Mesenchymal stem cell (in vitro differentiated cells and primary cell): ENCODE results near the gene IL1R2.
A peak's percentile ranks its signal among the peaks of the same experiment; 100 is the strongest.
"Not testable (repeated sequence)": the region's sequence is repeated elsewhere in the genome, so short reads cannot be mapped to it uniquely, and the experiment has no call there.

Source experiments
- DNase-seq: peaks from one replicate; pipeline ENCODE4 v3.0.0-alpha.2; 2013
- H2AFZ ChIP-seq: one replicate; pipeline ENCODE4 v1.6.1; 2013; ENCODE audit warnings: low read depth, mild to moderate bottlenecking, control low read depth, inconsistent platforms, low read length, moderate library complexity
- H2AK5ac ChIP-seq: 2 replicates; pipeline ENCODE4 v1.6.1; 2013; ENCODE audit warnings: low read length, moderate library complexity, mild to moderate bottlenecking, inconsistent platforms; ENCODE audit not compliant: severe bottlenecking
- H2BK120ac ChIP-seq: one replicate; pipeline ENCODE4 v1.6.1; 2013; ENCODE audit warnings: low read depth, mild to moderate bottlenecking, inconsistent platforms, low read length, moderate library complexity
- H2BK12ac ChIP-seq, 2 experiments: one replicate each; pipeline ENCODE4 v1.6.1; 2013; ENCODE audit warnings: inconsistent platforms in 2 of 2, low read length in 2 of 2, mild to moderate bottlenecking in 2 of 2, moderate library complexity in 2 of 2, control low read depth in 1 of 2
- H2BK15ac ChIP-seq: one replicate; pipeline ENCODE4 v1.6.1; 2013; ENCODE audit warnings: mild to moderate bottlenecking, low read depth, inconsistent platforms; ENCODE audit not compliant: poor library complexity, severe bottlenecking
- H2BK5ac ChIP-seq: 2 replicates; pipeline ENCODE4 v1.6.1; 2013; ENCODE audit warnings: low read depth, mild to moderate bottlenecking, low read length, control low read depth, inconsistent platforms; ENCODE audit not compliant: poor library complexity, severe bottlenecking
- H3K14ac ChIP-seq, 2 experiments: one replicate each; pipeline ENCODE4 v1.6.1; 2013; ENCODE audit warnings: inconsistent platforms in 2 of 2, low read length in 2 of 2, control low read depth in 1 of 2, mild to moderate bottlenecking in 1 of 2, moderate library complexity in 1 of 2
- H3K18ac ChIP-seq, 2 experiments: one replicate each; pipeline ENCODE4 v1.6.1; 2013; ENCODE audit warnings: inconsistent platforms in 2 of 2, low read length in 2 of 2, control low read depth in 1 of 2, low read depth in 1 of 2, mild to moderate bottlenecking in 1 of 2
- H3K23ac ChIP-seq, 2 experiments: one replicate each; pipeline ENCODE4 v1.6.1; 2013; ENCODE audit warnings: inconsistent platforms in 2 of 2, low read length in 2 of 2, mild to moderate bottlenecking in 2 of 2, moderate library complexity in 2 of 2, control low read depth in 1 of 2
- H3K27ac ChIP-seq: 2 replicates; pipeline ENCODE4 v1.5.1; 2013; ENCODE audit warnings: mild to moderate bottlenecking, moderate library complexity, low read length, control low read depth, inconsistent platforms; ENCODE audit not compliant: poor library complexity, severe bottlenecking
- H3K27me3 ChIP-seq, 2 experiments: 2 replicates each; pipeline versions ENCODE4 v1.6.1 to v1.7.0; 2013; ENCODE audit warnings: low read length in 2 of 2, mild to moderate bottlenecking in 2 of 2, moderate library complexity in 2 of 2, control low read depth in 1 of 2, inconsistent platforms in 1 of 2; ENCODE audit not compliant: control insufficient read depth in 1 of 2, insufficient read depth in 1 of 2
- H3K36me3 ChIP-seq, 2 experiments: 2 replicates each; pipeline versions ENCODE4 v1.6.1 to v1.7.0; 2013; ENCODE audit warnings: low read length in 2 of 2, control low read depth in 1 of 2, inconsistent platforms in 1 of 2, low read depth in 1 of 2, mild to moderate bottlenecking in 1 of 2; ENCODE audit not compliant: insufficient read depth in 2 of 2, control insufficient read depth in 1 of 2
- H3K4ac ChIP-seq, 2 experiments: one replicate each; pipeline ENCODE4 v1.6.1; 2013; ENCODE audit warnings: inconsistent platforms in 2 of 2, low read length in 2 of 2, mild to moderate bottlenecking in 2 of 2, moderate library complexity in 2 of 2, control low read depth in 1 of 2, low read depth in 1 of 2
- H3K4me1 ChIP-seq: 2 replicates; pipeline ENCODE4 v1.6.1; 2013; ENCODE audit warnings: low read depth, low read length, control low read depth; ENCODE audit not compliant: control insufficient read depth, insufficient read depth
- H3K4me2 ChIP-seq: 2 replicates; pipeline ENCODE4 v1.6.1; 2013; ENCODE audit warnings: low read length, mild to moderate bottlenecking, inconsistent platforms; ENCODE audit not compliant: poor library complexity, severe bottlenecking
- H3K4me3 ChIP-seq, 2 experiments: 2 replicates each; pipeline versions ENCODE4 v1.5.1 to v1.7.0; 2013; ENCODE audit warnings: low read length in 2 of 2, mild to moderate bottlenecking in 2 of 2, control low read depth in 1 of 2, low read depth in 1 of 2; ENCODE audit not compliant: insufficient read depth in 1 of 2
- H3K79me1 ChIP-seq: replicated peaks from 2 replicates; pipeline ENCODE4 v1.6.1; 2013; ENCODE audit warnings: mild to moderate bottlenecking, control low read depth, low read length, inconsistent platforms; ENCODE audit not compliant: poor library complexity, severe bottlenecking
- H3K9ac ChIP-seq: 2 replicates; pipeline ENCODE4 v1.7.0; 2013; ENCODE audit warnings: mild to moderate bottlenecking, low read length, moderate library complexity
- H3K9me3 ChIP-seq: 2 replicates; pipeline ENCODE4 v1.7.0; 2013; ENCODE audit warnings: mild to moderate bottlenecking, low read length; ENCODE audit not compliant: control insufficient read depth
- H4K8ac ChIP-seq: one replicate; pipeline ENCODE4 v1.6.1; 2013; ENCODE audit warnings: inconsistent platforms, mild to moderate bottlenecking, low read length, moderate library complexity
- H4K91ac ChIP-seq: one replicate; pipeline ENCODE4 v1.6.1; 2013; ENCODE audit warnings: mild to moderate bottlenecking, low read length, inconsistent platforms
- WGBS: methylation state at CpG from one replicate; pipeline ENCODE4 v1.1.7; 2013; ENCODE audit warnings: mixed read lengths; 5-methylcytosine and 5-hydroxymethylcytosine counted together

Gene IL1R2

GRCh38 chr2:102001767-102002142 is 10.0 kb downstream of the IL1R2 start:
- WGBS, result 97% methylated on average over 4 of the region's 4 CpGs
- Histone ChIP-seq H4K91ac (no peak overlapping the region), H3K14ac (no peak overlapping the region), H3K4me1 (peaks cover 3% of the 10 kb centered on the region), H3K4ac (no peak overlapping the region), H2AFZ (no peak overlapping the region), H2AK5ac (no peak overlapping the region), H3K4me2 (no peak overlapping the region), H2BK120ac (no peak overlapping the region), H3K9ac (no peak overlapping the region), H3K23ac (no peak overlapping the region), H3K9me3 (no peaks in the 10 kb centered on the region), H3K27ac (no peak overlapping the region), H4K8ac (no peak overlapping the region), H3K79me1 (no peaks in the 10 kb centered on the region), H2BK12ac (no peak overlapping the region), H3K36me3 (no peaks in the 10 kb centered on the region), H3K4me3 (no peak overlapping the region), H2BK5ac (no peak overlapping the region), H3K27me3 (peaks cover 11 to 13% of the 10 kb centered on the region in 2 experiments), H2BK15ac (no peak overlapping the region), H3K18ac (no peak overlapping the region)
- no peak for DNase-seq

GRCh38 chr2:102002228-102002627 is 10.5 kb downstream of the IL1R2 start:
- no peaks in the 10 kb centered on the region for H3K36me3 ChIP-seq
- no peak overlapping the region for H3K9ac ChIP-seq
- H3K18ac ChIP-seq, result no peak overlapping the region
- no peak overlapping the region for H2AK5ac ChIP-seq
- H2BK120ac ChIP-seq, result no peak overlapping the region
- peaks cover 3% of the 10 kb centered on the region for H3K4me1 ChIP-seq
- no peak overlapping the region for H3K23ac ChIP-seq
- no peak overlapping the region for H3K27ac ChIP-seq
- no peak overlapping the region for H3K4me3 ChIP-seq
- no peak overlapping the region for H2AFZ ChIP-seq
- no peak overlapping the region for H4K8ac ChIP-seq
- no peak overlapping the region for H3K4ac ChIP-seq
- H3K4me2 ChIP-seq, result no peak overlapping the region
- no peaks in the 10 kb centered on the region for H3K79me1 ChIP-seq
- DNase-seq, result no peak
- H2BK5ac ChIP-seq, result no peak overlapping the region
- no peak overlapping the region for H2BK15ac ChIP-seq
- H3K14ac ChIP-seq, result no peak overlapping the region
- H3K9me3 ChIP-seq, result no peaks in the 10 kb centered on the region
- H2BK12ac ChIP-seq, result no peak overlapping the region
- 64% methylated on average over 3 of the region's 3 CpGs for WGBS
- peaks cover 7 to 8% of the 10 kb centered on the region in 2 experiments for H3K27me3 ChIP-seq
- peak overlapping the region; percentile 21 for H4K91ac ChIP-seq

- H4K91ac ChIP-seq, H3K9me3 ChIP-seq, DNase-seq, H3K4me2 ChIP-seq, H2BK12ac ChIP-seq, H4K8ac ChIP-seq, H2BK5ac ChIP-seq, H3K4me3 ChIP-seq, H2BK120ac ChIP-seq, H3K23ac ChIP-seq, H2AK5ac ChIP-seq, H3K9ac ChIP-seq, H2BK15ac ChIP-seq, H3K36me3 ChIP-seq, H3K79me1 ChIP-seq, H3K14ac ChIP-seq, H3K4ac ChIP-seq, H2AFZ ChIP-seq, H3K27me3 ChIP-seq, H3K27ac ChIP-seq, H3K4me1 ChIP-seq, H3K18ac ChIP-seq: not testable (repeated sequence)
- 95% methylated on average over 3 of the region's 3 CpGs for WGBS
Measured at GRCh38 chr2:102002909-102003308, 11.1 kb downstream of the IL1R2 start.

- H3K4me1 ChIP-seq, result peaks cover under 1% of the 10 kb centered on the region
- no peaks in the 10 kb centered on the region for H3K9me3 ChIP-seq
- H3K14ac ChIP-seq, result no peak overlapping the region
- no peak overlapping the region for H2BK5ac ChIP-seq
- no peak overlapping the region for H3K23ac ChIP-seq
- H3K18ac ChIP-seq, result peak overlapping the region in 1 of 2 experiments; percentile 14
- WGBS, result 96% methylated on average over 3 of the region's 3 CpGs
- no peak overlapping the region for H3K27ac ChIP-seq
- no peak overlapping the region for H4K91ac ChIP-seq
- no peak overlapping the region for H2BK120ac ChIP-seq
- no peak overlapping the region for H2AFZ ChIP-seq
- no peaks in the 10 kb centered on the region for H3K79me1 ChIP-seq
- no peak overlapping the region for H3K4me3 ChIP-seq
- peak overlapping the region in 1 of 2 experiments; percentile 43 for H2BK12ac ChIP-seq
- no peaks in the 10 kb centered on the region for H3K36me3 ChIP-seq
- no peak overlapping the region for H2BK15ac ChIP-seq
- DNase-seq, result no peak
- H3K4ac ChIP-seq, result no peak overlapping the region
- no peak overlapping the region for H3K4me2 ChIP-seq
- no peak overlapping the region for H3K9ac ChIP-seq
- no peak overlapping the region for H2AK5ac ChIP-seq
- H3K27me3 ChIP-seq, result no peaks in the 10 kb centered on the region
- no peak overlapping the region for H4K8ac ChIP-seq
Measured at GRCh38 chr2:102003696-102004095, 11.9 kb downstream of the IL1R2 start.
